Stomach smooth muscle (tissue), 2 donors: Measurements from ENCODE around the gene PDE6B.

Source experiments
- H3K27ac ChIP-seq: one replicate; pipeline ENCODE4 v1.7.0; 2013; ENCODE audit warnings: mild to moderate bottlenecking, low read length, inconsistent platforms
- H3K27me3 ChIP-seq, 2 donors: one replicate each; pipeline ENCODE4 v1.7.0; 2013; ENCODE audit warnings: low read length in 2 of 2; ENCODE audit not compliant: insufficient read depth in 2 of 2, control insufficient read depth in 1 of 2
- H3K36me3 ChIP-seq, 2 donors: one replicate each; pipeline ENCODE4 v1.7.0; 2013; ENCODE audit warnings: low read length in 2 of 2; ENCODE audit not compliant: control insufficient read depth in 2 of 2, insufficient read depth in 2 of 2
- H3K4me1 ChIP-seq: one replicate; pipeline ENCODE4 v1.7.0; 2013; ENCODE audit warnings: low read length; ENCODE audit not compliant: control insufficient read depth, insufficient read depth
- H3K4me3 ChIP-seq, 2 donors: one replicate each; pipeline ENCODE4 v1.7.0; 2013; ENCODE audit warnings: low read length in 2 of 2
- H3K9ac ChIP-seq, 2 donors: one replicate each; pipeline ENCODE4 v1.7.0; 2013; ENCODE audit warnings: low read length in 2 of 2, mild to moderate bottlenecking in 1 of 2
- H3K9me3 ChIP-seq, 2 donors: one replicate each; pipeline ENCODE4 v1.7.0; 2013; ENCODE audit warnings: low read length in 2 of 2; ENCODE audit not compliant: control insufficient read depth in 2 of 2
- donor health status: healthy.
- donor health status: Pancreatic carcinoma.

PDE6B gene

DNA sequence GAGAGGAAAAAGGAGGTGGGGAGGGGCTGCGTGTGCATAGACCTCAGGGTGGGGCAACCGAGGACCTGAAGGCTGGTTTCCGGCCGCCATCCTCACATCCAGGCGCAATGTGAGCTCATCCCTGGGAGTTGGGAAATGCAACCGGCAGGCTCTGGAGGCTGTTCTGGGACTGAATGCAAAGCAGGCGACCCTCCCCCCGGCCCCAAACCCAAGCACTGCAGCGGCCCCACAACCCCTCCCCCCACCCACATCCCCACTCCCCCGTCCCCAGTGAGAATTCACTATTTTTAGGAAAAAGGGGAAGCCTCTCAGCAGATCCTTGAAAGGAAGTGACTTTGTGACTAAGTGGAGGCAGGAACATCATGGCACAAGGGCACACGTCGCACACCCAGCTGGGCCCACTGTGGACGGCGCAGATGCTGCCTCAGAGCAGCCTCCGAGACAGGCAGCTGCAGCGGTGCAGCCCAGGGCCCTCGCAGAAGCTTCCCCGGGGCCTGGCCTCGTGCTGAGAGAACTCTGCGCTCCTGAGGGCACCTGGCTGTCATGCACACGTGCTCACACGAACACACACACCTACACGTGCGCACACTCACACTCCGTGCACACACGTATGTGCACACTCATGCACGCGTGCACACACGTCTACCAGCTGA, 1.3 kb upstream of the PDE6B start:
- no peak overlapping the region for H3K27ac ChIP-seq

DNA sequence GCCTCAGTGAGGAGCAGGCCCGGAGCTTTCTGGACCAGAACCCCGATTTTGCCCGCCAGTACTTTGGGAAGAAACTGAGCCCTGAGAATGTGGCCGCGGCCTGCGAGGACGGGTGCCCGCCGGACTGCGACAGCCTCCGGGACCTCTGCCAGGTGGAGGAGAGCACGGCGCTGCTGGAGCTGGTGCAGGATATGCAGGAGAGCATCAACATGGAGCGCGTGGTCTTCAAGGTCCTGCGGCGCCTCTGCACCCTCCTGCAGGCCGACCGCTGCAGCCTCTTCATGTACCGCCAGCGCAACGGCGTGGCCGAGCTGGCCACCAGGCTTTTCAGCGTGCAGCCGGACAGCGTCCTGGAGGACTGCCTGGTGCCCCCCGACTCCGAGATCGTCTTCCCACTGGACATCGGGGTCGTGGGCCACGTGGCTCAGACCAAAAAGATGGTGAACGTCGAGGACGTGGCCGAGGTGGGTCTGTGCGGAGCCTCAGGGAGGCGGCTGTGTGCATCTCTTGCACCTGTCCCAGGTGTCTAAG, 323 bp downstream of the PDE6B start:
- H3K9ac ChIP-seq = no peak overlapping the region

More for the DNA sequence above, 1.3 kb upstream of the PDE6B start:
- Histone ChIP-seq H3K9me3 (no peaks in the 10 kb centered on the region), H3K36me3 (no peaks in the 10 kb centered on the region), H3K4me1 (no peaks in the 10 kb centered on the region), H3K9ac (no peak overlapping the region), H3K4me3 (no peak overlapping the region), H3K27me3 (peaks cover 2 to 3% of the 10 kb centered on the region in 2 donors)

DNA sequence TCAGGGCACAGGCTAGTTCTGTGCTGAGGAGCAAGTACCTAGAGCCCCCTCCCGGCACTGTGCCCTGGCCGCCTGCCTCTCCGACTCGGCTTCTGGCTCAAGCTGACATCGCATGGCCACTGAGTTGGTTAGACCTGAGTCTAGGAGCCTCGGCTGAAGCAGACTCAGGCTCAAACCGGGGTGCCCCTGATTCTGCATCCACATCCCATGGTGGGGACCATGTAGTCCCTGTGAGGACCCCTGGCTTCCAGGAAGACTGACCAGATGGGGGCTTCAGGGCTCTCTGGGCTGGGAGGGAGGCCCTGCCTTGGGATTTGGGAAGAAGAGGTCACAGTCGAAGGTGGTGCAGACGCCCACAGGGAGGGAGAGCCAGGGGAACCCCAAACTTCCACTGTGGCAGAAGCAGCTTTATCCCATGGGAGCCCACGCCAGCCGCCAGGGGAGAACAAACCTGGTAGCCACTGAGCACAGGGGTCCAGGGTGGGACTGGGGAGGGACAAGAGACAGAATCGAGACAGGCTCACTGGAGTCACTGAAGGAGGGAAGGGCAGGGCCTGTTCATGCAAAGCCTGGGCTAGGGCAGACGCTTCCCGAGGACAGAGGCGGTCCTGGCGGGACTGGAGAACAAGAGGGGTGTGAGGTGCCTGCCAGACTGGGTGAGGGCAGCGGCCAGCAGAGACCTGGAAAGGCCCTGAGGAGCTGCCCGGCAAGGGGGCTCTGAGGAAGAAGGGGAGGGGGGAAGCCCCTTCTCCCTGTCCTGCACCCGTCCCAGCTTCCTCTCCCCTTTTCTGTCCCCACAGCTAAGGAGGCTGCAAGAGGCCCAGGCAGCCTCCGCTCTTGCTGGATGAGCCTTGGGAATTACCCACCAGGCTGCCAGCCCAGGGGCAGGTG, 1.1 kb downstream of the PDE6B start:
- Histone ChIP-seq H3K4me1 (no peaks in the 10 kb centered on the region), H3K36me3 (no peaks in the 10 kb centered on the region), H3K27ac (no peak overlapping the region), H3K9me3 (peaks cover 0 to under 1% of the 10 kb centered on the region in 2 donors), H3K4me3 (no peak overlapping the region), H3K9ac (no peak overlapping the region), H3K27me3 (peaks cover 2 to 3% of the 10 kb centered on the region in 2 donors)

More for the DNA sequence above, 323 bp downstream of the PDE6B start:
- Histone ChIP-seq H3K9me3 (no peaks in the 10 kb centered on the region), H3K4me1 (no peaks in the 10 kb centered on the region), H3K4me3 (no peak overlapping the region), H3K27me3 (peaks cover 2 to 3% of the 10 kb centered on the region in 2 donors), H3K27ac (no peak overlapping the region), H3K36me3 (no peaks in the 10 kb centered on the region)

DNA sequence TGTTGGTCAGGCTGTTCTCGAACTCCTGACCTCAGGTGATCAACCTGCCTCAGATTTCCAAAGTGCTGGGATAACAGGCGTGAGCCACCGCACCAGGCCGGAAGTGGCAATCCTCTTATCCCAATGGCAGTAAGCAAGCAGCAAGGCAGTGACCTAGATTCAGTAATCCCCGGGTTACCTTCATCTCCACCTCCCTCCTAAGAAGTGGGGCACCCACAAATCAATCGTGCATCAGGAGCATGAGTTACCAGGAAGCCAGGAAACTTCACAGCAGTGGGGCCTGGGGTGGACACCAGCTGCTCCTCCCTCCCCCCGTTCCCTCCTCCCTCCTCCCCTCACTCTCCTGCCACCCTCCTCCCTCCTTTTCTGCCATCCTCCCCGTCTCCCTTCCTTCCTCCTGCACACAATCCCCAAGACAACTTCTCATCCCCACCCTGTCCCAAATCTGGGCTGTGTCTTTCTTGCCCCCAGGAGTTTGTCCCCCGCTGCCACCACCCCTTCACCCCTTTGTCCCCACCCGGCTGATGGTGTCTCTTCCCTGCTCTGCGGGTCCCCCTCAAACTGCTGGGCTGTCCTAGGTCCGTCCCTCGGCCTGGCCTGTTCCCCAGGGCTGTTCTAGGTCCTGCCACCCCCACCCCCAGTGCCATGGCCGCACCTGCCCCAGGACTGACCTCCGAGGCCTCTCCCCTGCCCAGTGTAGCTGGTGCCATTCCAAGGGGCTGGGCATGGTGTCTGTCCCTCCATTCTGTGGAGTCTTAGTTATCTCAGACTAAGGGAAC, 2.2 kb downstream of the PDE6B start:
- Histone ChIP-seq H3K9me3 (peaks cover 0 to 11% of the 10 kb centered on the region in 2 donors), H3K4me1 (no peaks in the 10 kb centered on the region), H3K9ac (no peak overlapping the region), H3K4me3 (no peak overlapping the region), H3K27me3 (peaks cover 2 to 3% of the 10 kb centered on the region in 2 donors), H3K36me3 (no peaks in the 10 kb centered on the region), H3K27ac (no peak overlapping the region)

DNA sequence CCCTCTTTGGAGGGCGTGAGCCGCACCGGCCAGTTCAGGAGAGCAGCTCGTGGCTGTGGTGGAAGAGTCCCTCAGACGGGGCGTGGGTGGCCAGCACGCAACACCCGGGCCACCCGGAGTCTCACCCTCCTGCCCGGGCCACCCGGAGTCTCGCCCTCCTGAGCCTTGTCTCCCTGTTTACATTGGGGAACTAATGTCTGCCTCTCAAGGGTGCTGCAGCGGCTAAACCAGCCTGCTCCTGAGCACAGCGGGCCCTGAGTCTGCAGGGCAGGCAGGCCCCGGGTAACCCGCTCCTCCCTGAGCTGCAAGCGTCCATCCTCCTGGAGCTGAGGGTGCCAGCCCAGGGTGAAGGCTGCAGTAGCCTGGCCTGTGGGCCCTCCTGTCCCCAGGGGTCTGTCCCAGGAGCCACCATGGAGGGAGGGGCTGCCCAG, 3.0 kb downstream of the PDE6B start:
- peaks cover 0 to 12% of the 10 kb centered on the region in 2 donors for H3K9me3 ChIP-seq
- H3K4me3 ChIP-seq = no peak overlapping the region
- no peak overlapping the region for H3K9ac ChIP-seq
- no peak overlapping the region for H3K27ac ChIP-seq
- no peaks in the 10 kb centered on the region for H3K4me1 ChIP-seq
- H3K27me3 ChIP-seq = peaks cover 2 to 3% of the 10 kb centered on the region in 2 donors
- no peaks in the 10 kb centered on the region for H3K36me3 ChIP-seq

DNA sequence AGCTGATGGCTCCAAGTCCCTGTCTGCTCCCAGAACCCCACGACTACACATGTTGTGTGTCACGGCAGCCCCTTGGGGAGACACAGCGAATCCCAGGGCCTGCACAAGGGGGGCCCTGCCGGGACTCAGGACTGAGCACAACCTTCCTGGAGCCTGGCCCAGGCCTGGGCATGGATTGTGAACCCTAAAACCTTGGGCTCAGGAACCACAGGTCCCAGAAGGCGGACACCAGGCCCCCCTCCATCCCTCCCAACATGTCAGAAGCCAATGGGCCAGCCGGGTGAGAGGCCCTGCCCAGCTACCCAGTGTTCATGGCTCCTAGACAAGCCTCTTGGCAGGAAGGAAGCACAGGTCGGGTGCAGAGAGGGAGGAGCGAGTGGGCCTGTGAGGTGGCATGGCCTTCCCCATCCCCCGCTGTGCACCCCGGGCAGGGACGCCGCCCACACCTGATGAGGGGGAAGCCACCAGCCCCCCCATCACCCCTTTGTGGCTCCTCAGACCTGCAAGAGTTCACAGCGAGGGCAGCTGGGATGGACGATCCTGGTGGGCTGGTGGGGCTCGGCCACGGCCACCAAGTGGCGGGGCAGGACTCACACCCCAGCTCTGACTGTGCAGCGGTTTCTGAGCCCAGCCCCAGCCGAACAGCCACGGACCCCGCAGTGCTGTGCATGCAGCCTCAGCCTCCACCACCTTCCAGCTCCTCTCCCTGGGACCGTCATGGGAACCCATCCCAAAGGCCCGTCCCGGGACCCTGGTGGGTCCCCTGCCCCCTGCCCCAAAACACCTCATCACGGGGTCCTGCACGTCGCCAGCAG, 3.7 kb downstream of the PDE6B start:
- no peak overlapping the region for H3K9ac ChIP-seq
- H3K27me3 ChIP-seq = peaks cover 2 to 3% of the 10 kb centered on the region in 2 donors
- no peaks in the 10 kb centered on the region for H3K36me3 ChIP-seq
- H3K4me3 ChIP-seq = no peak overlapping the region
- no peaks in the 10 kb centered on the region for H3K4me1 ChIP-seq
- peaks cover 0 to 12% of the 10 kb centered on the region in 2 donors for H3K9me3 ChIP-seq
- H3K27ac ChIP-seq = no peak overlapping the region

DNA sequence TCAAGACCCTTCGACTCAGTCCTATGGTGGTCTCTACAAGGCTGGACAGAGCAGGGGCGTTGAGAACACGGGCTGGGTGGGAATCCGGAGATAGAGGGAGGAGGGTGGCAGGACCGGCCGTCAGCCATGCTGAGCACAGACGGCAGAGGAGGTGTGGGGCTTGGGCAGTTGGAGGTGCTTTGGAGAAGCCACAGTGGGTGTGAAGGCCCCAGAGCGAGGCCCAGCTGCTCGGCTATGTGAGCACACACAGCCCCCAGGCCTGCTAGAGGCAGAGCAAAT, 4.2 kb downstream of the PDE6B start:
- no peaks in the 10 kb centered on the region for H3K4me1 ChIP-seq
- H3K27ac ChIP-seq = no peak overlapping the region
- H3K4me3 ChIP-seq = no peak overlapping the region
- no peak overlapping the region for H3K9ac ChIP-seq
- no peaks in the 10 kb centered on the region for H3K36me3 ChIP-seq
- peaks cover 2 to 3% of the 10 kb centered on the region in 2 donors for H3K27me3 ChIP-seq
- H3K9me3 ChIP-seq = peaks cover 0 to 12% of the 10 kb centered on the region in 2 donors

DNA sequence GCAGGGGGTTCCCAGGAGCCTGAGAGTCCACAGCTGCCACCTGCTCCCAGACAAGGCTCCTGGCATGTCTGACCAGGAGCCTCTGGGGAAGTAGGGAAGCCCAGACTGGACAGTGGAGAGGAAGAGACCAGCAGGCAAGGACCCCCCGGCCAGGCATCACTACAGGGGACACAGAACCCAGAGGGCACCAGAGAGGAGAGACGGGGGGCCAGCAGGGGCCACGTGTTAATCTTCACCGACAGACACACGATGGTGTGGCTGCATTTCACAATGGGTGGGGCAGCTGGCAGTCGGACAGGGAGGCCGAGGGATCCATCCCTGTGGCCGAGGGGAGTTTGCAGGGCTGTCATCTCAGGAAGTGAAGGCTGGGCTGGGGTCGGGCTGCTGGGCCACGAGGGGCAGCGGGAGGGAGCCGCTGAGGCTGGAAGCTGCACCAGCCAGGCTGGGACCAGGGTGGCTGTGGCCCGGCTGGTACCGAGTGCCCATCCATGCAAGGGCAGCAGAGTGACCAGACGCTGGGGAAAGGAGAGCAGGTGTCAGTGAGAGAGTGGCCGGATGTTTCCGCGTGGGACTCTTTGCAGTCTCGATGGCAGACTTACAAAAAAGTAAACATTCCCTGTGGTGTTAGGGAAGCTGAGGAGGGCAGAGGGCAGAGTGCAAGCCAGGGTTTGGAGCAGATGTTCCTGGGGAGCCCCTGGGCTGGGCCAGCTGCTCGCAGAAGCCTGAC, 4.7 kb downstream of the PDE6B start:
- Histone ChIP-seq H3K27me3 (peaks cover 2 to 3% of the 10 kb centered on the region in 2 donors), H3K36me3 (no peaks in the 10 kb centered on the region), H3K4me3 (no peak overlapping the region), H3K4me1 (no peaks in the 10 kb centered on the region), H3K27ac (no peak overlapping the region), H3K9ac (no peak overlapping the region), H3K9me3 (peaks cover 0 to 12% of the 10 kb centered on the region in 2 donors)

DNA sequence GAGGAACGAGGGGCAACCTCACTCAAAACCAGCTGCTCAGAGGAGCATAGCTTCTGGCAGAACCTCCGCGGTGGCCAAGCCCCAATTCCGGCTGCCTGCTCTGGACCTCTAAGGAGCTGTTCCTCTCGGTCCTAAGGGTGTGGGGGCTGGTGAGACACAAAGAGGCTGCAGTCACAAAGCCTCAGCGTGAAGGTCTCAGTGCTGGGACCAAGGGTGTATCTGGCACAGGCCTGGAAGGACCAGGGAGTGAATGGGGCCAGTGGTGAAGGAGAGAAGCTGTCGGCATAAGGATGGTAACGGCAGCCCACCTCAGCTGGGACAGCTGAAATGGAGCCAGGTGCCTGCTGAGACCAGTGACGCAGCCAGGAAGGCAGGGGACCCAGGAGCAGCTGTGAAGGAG, 5.3 kb downstream of the PDE6B start:
- Histone ChIP-seq H3K4me1 (no peaks in the 10 kb centered on the region), H3K27me3 (peaks cover 2 to 3% of the 10 kb centered on the region in 2 donors), H3K27ac (no peak overlapping the region), H3K9ac (no peak overlapping the region), H3K4me3 (no peak overlapping the region), H3K36me3 (no peaks in the 10 kb centered on the region), H3K9me3 (peaks cover 0 to 12% of the 10 kb centered on the region in 2 donors)
